SK-N-SH treated with all-trans-retinoic acid at 6 μM for 48 hours (cell line): Measurements from ENCODE around the gene PRPF31.

Experiments used
- ATAC-seq: fragments of 200-7000 bp; cut with Tn5 transposase; 3 replicates; pipeline ENCODE4 v1.9.1; 2020; ENCODE audit warnings: mild to moderate bottlenecking, moderate library complexity
- ARNTL ChIP-seq: fragments of 450-650 bp; formaldehyde crosslinking; IDR thresholded peaks from 2 replicates; pipeline ENCODE4 v1.5.0; 2020; ENCODE audit warnings: low read depth, mild to moderate bottlenecking, moderate library complexity, borderline replicate concordance
- BACH2 ChIP-seq: fragments of 250-450 bp; sonication (Bioruptor Pico); IDR thresholded peaks from 2 replicates; pipeline ENCODE4 v1.9.0; 2021; ENCODE audit warnings: mild to moderate bottlenecking, borderline replicate concordance
- CSDC2 ChIP-seq: fragments of 250-450 bp; sonication (Bioruptor Pico); IDR thresholded peaks from 2 replicates; pipeline ENCODE4 v1.5.0; 2020; ENCODE audit warnings: mild to moderate bottlenecking, moderate library complexity
- CSRNP3 ChIP-seq: fragments of 250-450 bp; sonication (Bioruptor Pico); IDR thresholded peaks from 2 replicates; pipeline ENCODE4 v1.5.1; 2021; ENCODE audit warnings: mild to moderate bottlenecking, moderate library complexity
- ESRRG ChIP-seq: fragments of 250-450 bp; sonication (Bioruptor Pico); IDR thresholded peaks from 2 replicates; pipeline ENCODE4 v1.6.1; 2021; ENCODE audit warnings: mild to moderate bottlenecking
- GLIS3 ChIP-seq: fragments of 250-450 bp; sonication (Bioruptor Pico); IDR thresholded peaks from 2 replicates; pipeline ENCODE4 v1.5.0; 2020; ENCODE audit warnings: mild to moderate bottlenecking, moderate library complexity
- ISL1 ChIP-seq: fragments of 250-450 bp; sonication (Bioruptor Pico); IDR thresholded peaks from 2 replicates; pipeline ENCODE4 v2.1.2; 2022; ENCODE audit warnings: mild to moderate bottlenecking, moderate library complexity
- OSR1 ChIP-seq: fragments of 250-450 bp; sonication (Bioruptor Pico); IDR thresholded peaks from 2 replicates; pipeline ENCODE4 v1.8.0; 2022; ENCODE audit warnings: moderate library complexity, mild to moderate bottlenecking, inconsistent platforms
- PATZ1 ChIP-seq: fragments of 250-450 bp; sonication (Bioruptor Pico); IDR thresholded peaks from 2 replicates; pipeline ENCODE4 v1.8.0; 2020; ENCODE audit warnings: mild to moderate bottlenecking, moderate library complexity, borderline replicate concordance
- POU6F1 ChIP-seq: fragments of 250-450 bp; sonication (Bioruptor Pico); IDR thresholded peaks from 2 replicates; pipeline ENCODE4 v1.8.0; 2021; ENCODE audit warnings: low read depth, mild to moderate bottlenecking, moderate library complexity, borderline replicate concordance
- TOX ChIP-seq: fragments of 250-450 bp; sonication (Bioruptor Pico); IDR thresholded peaks from 2 replicates; pipeline ENCODE4 v1.8.0; 2021; ENCODE audit warnings: mild to moderate bottlenecking, moderate library complexity, borderline replicate concordance
- TSHZ2 ChIP-seq: fragments of 250-450 bp; sonication (Bioruptor Pico); IDR thresholded peaks from 2 replicates; pipeline ENCODE4 v1.5.0; 2020; ENCODE audit warnings: mild to moderate bottlenecking, moderate library complexity
- ZC3H10 ChIP-seq: fragments of 250-450 bp; sonication (Bioruptor Pico); IDR thresholded peaks from 2 replicates; pipeline ENCODE4 v1.5.1; 2021; ENCODE audit warnings: mild to moderate bottlenecking, moderate library complexity
- ZFP30 ChIP-seq: fragments of 450-650 bp; formaldehyde crosslinking; IDR thresholded peaks from 2 replicates; pipeline ENCODE4 v1.5.0; 2022; ENCODE audit warnings: mild to moderate bottlenecking, moderate library complexity
- ZNF70 ChIP-seq: fragments of 450-650 bp; formaldehyde crosslinking; IDR thresholded peaks from 2 replicates; pipeline ENCODE4 v1.5.0; 2020; ENCODE audit warnings: mild to moderate bottlenecking, moderate library complexity
- ZNF8 ChIP-seq: fragments of 450-650 bp; formaldehyde crosslinking; IDR thresholded peaks from 2 replicates; pipeline ENCODE4 v1.5.0; 2020; ENCODE audit warnings: mild to moderate bottlenecking, moderate library complexity

Gene PRPF31

DNA sequence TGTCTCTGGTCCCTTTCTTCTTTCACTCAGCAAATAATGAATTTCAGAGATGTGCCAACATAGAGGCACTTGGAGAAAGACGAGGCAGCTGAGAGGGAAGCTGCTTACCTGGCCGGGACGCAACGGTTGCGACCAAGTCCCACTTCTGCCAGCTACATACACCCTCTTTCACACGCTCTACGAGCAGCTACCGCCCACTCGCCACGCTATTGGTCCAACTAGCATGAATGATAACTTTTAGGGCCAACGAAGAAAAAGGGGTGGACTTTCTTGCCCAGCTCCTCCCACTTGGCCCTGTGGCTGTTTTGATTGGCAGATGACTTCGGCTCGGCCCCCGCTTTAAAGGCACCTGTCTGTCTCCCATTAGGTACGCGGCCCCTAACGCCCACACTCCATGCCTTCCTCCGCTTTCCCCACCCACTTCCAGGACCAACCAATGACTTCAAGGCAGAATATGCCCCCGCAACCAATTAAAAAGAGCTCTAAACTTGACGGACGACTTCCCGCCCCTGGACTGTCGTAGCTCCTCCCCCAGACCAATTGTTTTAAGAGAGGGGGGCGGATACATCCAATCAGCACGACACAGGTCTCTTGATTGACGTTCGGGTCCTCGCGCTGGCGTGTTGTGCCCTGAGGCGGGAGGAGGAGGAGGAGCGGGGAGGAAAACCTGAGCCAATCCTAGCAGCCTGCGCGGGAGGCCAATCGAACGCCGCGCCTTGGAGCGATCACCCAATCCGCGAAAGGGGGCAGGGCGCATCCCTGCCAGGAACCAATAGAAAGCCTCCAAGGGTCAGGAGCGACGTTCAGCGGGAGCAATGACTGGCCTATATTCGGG, 21.5 kb downstream of the PRPF31 start:
- TF ChIP-seq ISL1 (CRISPR knock-in tag), result no peak
- no peak for TF ChIP-seq ZC3H10 (CRISPR knock-in tag)
- ATAC-seq, result peak; percentile 90

GRCh38 chr19:54137699-54138488, 22.3 kb downstream of the PRPF31 start, which contains the start of gene CNOT3:
CNOT3 (plus strand) TSS chr19:54137762; CDS start chr19:54142979, 5,217 bp downstream.
- ATAC-seq, result no peak
- TF ChIP-seq ARNTL (CRISPR knock-in tag) (no peak), CSRNP3 (CRISPR knock-in tag) (no peak), OSR1 (no peak), ESRRG (CRISPR knock-in tag) (no peak), PATZ1 (CRISPR knock-in tag) (no peak), BACH2 (CRISPR knock-in tag) (no peak), ISL1 (CRISPR knock-in tag) (no peak), TSHZ2 (no peak), GLIS3 (no peak), CSDC2 (no peak)

DNA sequence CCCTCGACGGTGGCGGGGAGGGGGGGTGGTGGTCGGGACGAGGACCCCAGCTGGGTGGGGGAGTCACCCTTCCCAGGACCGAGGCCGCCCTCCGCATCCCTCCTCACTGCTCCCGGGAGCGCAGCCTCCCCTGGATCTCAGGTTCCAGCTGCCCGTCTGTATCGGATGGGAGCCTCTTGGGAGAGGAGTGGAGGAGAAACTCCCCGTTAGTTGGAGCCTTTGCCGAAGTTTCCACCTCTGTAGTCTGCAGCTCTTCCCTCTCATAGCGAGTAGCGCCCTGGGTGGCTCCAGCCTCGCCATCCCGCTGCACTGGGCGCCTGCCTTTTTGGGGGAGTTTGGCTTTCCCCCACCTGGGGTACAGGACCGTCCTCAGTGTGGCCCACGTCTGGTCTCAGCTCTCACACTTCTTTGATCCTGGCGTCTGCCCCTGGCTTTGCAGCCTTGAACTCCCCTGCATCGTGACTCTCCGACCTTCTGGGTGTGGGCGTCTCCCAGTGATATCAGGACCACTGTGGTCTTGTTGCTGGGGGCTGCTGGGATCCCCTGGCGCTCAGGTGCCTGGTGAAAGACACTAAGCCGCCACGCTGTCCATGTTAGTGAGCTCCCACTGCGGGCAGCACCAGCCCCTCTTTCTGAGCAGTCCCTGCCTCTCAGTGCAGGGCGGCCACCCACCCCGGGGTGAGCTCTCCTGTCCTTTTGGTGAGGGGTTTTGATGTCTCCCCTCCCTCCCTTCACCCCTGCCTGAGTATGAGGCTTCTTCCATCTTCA, 23.1 kb downstream of the PRPF31 start:
- TF ChIP-seq ZFP30 (CRISPR knock-in tag), result no peak
- TF ChIP-seq ZC3H10 (CRISPR knock-in tag), result no peak
- no peak for TF ChIP-seq ZNF70
- TF ChIP-seq ZNF8, result no peak
- TF ChIP-seq CSDC2, result no peak
- no peak for TF ChIP-seq PATZ1 (CRISPR knock-in tag)
- no peak for TF ChIP-seq TOX (CRISPR knock-in tag)
- TF ChIP-seq POU6F1, result no peak
- ATAC-seq, result no peak
